ENCODE data around the gene CBLC. TPM values are rescaled to one million over a fixed set of nuclear protein-coding genes. Genes with fewer than 3 reads are reported as not detected.

The CBLC gene
- total RNA-seq, 2 donors from 2014 or later: not detected

GRCh38 chr19:44806291-44806690, 28.6 kb downstream of the CBLC start:
- Mint-ChIP-seq H3K27ac (no peak overlapping the region), H3K36me3 (no peaks in the 10 kb centered on the region), H3K9me3 (no peaks in the 10 kb centered on the region)
- ATAC-seq (no peak), DNase-seq (ENCODE audit: low spot score in 2 of 2) (no peak)

GRCh38 chr19:44807162-44807561, 29.5 kb downstream of the CBLC start:
- Mint-ChIP-seq H3K9me3 (no peaks in the 10 kb centered on the region), H3K36me3 (no peaks in the 10 kb centered on the region), H3K27ac (no peak overlapping the region)
- DNase-seq (ENCODE audit: low spot score in 2 of 2) (no peak), ATAC-seq (no peak)

- DNase-seq (ENCODE audit: low spot score in 2 of 2) (no peak), ATAC-seq (no peak)
- Mint-ChIP-seq H3K9me3 (no peaks in the 10 kb centered on the region), H3K36me3 (no peaks in the 10 kb centered on the region), H3K27ac (no peak overlapping the region)
Observed at GRCh38 chr19:44807652-44808462, 30.2 kb downstream of the CBLC start.

- ATAC-seq: peak in 1 of 2 donors; percentile 70
- DNase-seq (ENCODE audit: low spot score in 2 of 2): no peak
- Mint-ChIP-seq H3K27ac (no peak within 1 kb of the TSS), H3K36me3 (no peaks in the 10 kb centered on the region), H3K9me3 (no peaks in the 10 kb centered on the region)
Observed at GRCh38 chr19:44808463-44809371, 31.0 kb downstream of the CBLC start, which contains the start of gene BCAM. TSS of gene BCAM (plus strand) at chr19:44809103. CDS start at chr19:44809125, 22 bp downstream.

GRCh38 chr19:44809577-44810233, 32.0 kb downstream of the CBLC start:
- H3K9me3 Mint-ChIP-seq: no peaks in the 10 kb centered on the region
- no peak overlapping the region for H3K27ac Mint-ChIP-seq
- DNase-seq (ENCODE audit: low spot score in 2 of 2) (no peak), ATAC-seq (no peak)
- no peaks in the 10 kb centered on the region for H3K36me3 Mint-ChIP-seq

- H3K27ac Mint-ChIP-seq: peak overlapping the region in 1 of 2 donors; percentile 67
- no peaks in the 10 kb centered on the region for H3K36me3 Mint-ChIP-seq
- DNase-seq (ENCODE audit: low spot score in 2 of 2): no peak
- ATAC-seq: no peak
- H3K9me3 Mint-ChIP-seq: no peaks in the 10 kb centered on the region
Observed at GRCh38 chr19:44810234-44811121, 32.8 kb downstream of the CBLC start.

GRCh38 chr19:44811122-44811419, 33.4 kb downstream of the CBLC start:
- Mint-ChIP-seq H3K27ac (no peak overlapping the region), H3K36me3 (no peaks in the 10 kb centered on the region), H3K9me3 (no peaks in the 10 kb centered on the region)
- DNase-seq (ENCODE audit: low spot score in 2 of 2) (no peak), ATAC-seq (no peak)

- Mint-ChIP-seq H3K27ac (no peak overlapping the region), H3K36me3 (no peaks in the 10 kb centered on the region), H3K9me3 (no peaks in the 10 kb centered on the region)
- ATAC-seq (no peak), DNase-seq (ENCODE audit: low spot score in 2 of 2) (no peak)
Observed at GRCh38 chr19:44812142-44812718, 34.5 kb downstream of the CBLC start.

- no peaks in the 10 kb centered on the region for H3K9me3 Mint-ChIP-seq
- ATAC-seq (no peak), DNase-seq (ENCODE audit: low spot score in 2 of 2) (no peak)
- H3K36me3 Mint-ChIP-seq: no peaks in the 10 kb centered on the region
- H3K27ac Mint-ChIP-seq: no peak overlapping the region
Observed at GRCh38 chr19:44813070-44813840, 35.6 kb downstream of the CBLC start.

- no peaks in the 10 kb centered on the region for H3K9me3 Mint-ChIP-seq
- H3K27ac Mint-ChIP-seq: no peak overlapping the region
- no peaks in the 10 kb centered on the region for H3K36me3 Mint-ChIP-seq
- ATAC-seq: no peak
- DNase-seq (ENCODE audit: low spot score in 2 of 2): no peak
Observed at GRCh38 chr19:44813841-44814470, 36.3 kb downstream of the CBLC start.

- no peak overlapping the region for H3K27ac Mint-ChIP-seq
- H3K9me3 Mint-ChIP-seq: no peaks in the 10 kb centered on the region
- no peak for ATAC-seq
- no peaks in the 10 kb centered on the region for H3K36me3 Mint-ChIP-seq
- DNase-seq (ENCODE audit: low spot score in 2 of 2): no peak
Observed at GRCh38 chr19:44814517-44814916, 36.8 kb downstream of the CBLC start.

- no peaks in the 10 kb centered on the region for H3K9me3 Mint-ChIP-seq
- no peak overlapping the region for H3K27ac Mint-ChIP-seq
- H3K36me3 Mint-ChIP-seq: no peaks in the 10 kb centered on the region
- no peak for ATAC-seq
- no peak for DNase-seq (ENCODE audit: low spot score in 2 of 2)
Observed at GRCh38 chr19:44816301-44816700, 38.6 kb downstream of the CBLC start.

GRCh38 chr19:44817725-44818465, 40.2 kb downstream of the CBLC start:
- Mint-ChIP-seq H3K9me3 (no peaks in the 10 kb centered on the region), H3K36me3 (no peaks in the 10 kb centered on the region), H3K27ac (no peak overlapping the region)
- no peak for DNase-seq (ENCODE audit: low spot score in 2 of 2)
- no peak for ATAC-seq

GRCh38 chr19:44818466-44819031, 40.9 kb downstream of the CBLC start:
- ATAC-seq (no peak), DNase-seq (ENCODE audit: low spot score in 2 of 2) (no peak)
- Mint-ChIP-seq H3K36me3 (no peaks in the 10 kb centered on the region), H3K27ac (no peak overlapping the region), H3K9me3 (no peaks in the 10 kb centered on the region)

Data from activated naive CD4-positive, alpha-beta T cell treated with anti-CD3 and anti-CD28 coated beads, Interleukin-2, amount 50 U/mL, for 72 hours (primary cell).